ENCODE measurements around the gene RPTOR. TPM values are rescaled to one million over a fixed set of nuclear protein-coding genes. Genes with fewer than 3 reads are reported as not detected.

The RPTOR gene
- total and polyA plus RNA-seq, 2 donors (not counting 3 experiments of a cell fraction or from before 2014, with no cell fraction given): 10.7 to 41.8 TPM

GRCh38 chr17:80836658-80836965 lies 292.0 kb downstream of the RPTOR start:
- TF ChIP-seq GATA2 (IDR thresholded peaks at IDR 0.05; ENCODE audit: insufficient read depth, insufficient read length, low read depth, low read length) (no peak), FOS (IDR thresholded peaks at IDR 0.05; ENCODE audit: borderline replicate concordance, insufficient read depth, low read length) (no peak), POLR2A (IDR thresholded peaks at IDR 0.05; ENCODE audit: low read depth, low read length) (no peak), JUN (IDR thresholded peaks at IDR 0.05; ENCODE audit: borderline replicate concordance, insufficient read depth, insufficient read length, low read depth) (no peak), MYC (IDR thresholded peaks at IDR 0.05; ENCODE audit: low read depth, low read length) (no peak), EZH2 (IDR thresholded peaks at IDR 0.05; ENCODE audit: borderline replicate concordance, low read depth, low read length, severe bottlenecking) (no peak), POLR2AphosphoS5 (IDR thresholded peaks at IDR 0.05; ENCODE audit: insufficient read depth, low read depth, low read length) (no peak)
- TF ChIP-seq, protein P1, sequence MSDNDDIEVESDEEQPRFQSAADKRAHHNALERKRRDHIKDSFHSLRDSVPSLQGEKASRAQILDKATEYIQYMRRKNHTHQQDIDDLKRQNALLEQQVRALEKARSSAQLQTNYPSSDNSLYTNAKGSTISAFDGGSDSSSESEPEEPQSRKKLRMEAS (IDR thresholded peaks at IDR 0.05; ENCODE audit: insufficient read depth, insufficient read length): no peak
- TF ChIP-seq, protein P2, sequence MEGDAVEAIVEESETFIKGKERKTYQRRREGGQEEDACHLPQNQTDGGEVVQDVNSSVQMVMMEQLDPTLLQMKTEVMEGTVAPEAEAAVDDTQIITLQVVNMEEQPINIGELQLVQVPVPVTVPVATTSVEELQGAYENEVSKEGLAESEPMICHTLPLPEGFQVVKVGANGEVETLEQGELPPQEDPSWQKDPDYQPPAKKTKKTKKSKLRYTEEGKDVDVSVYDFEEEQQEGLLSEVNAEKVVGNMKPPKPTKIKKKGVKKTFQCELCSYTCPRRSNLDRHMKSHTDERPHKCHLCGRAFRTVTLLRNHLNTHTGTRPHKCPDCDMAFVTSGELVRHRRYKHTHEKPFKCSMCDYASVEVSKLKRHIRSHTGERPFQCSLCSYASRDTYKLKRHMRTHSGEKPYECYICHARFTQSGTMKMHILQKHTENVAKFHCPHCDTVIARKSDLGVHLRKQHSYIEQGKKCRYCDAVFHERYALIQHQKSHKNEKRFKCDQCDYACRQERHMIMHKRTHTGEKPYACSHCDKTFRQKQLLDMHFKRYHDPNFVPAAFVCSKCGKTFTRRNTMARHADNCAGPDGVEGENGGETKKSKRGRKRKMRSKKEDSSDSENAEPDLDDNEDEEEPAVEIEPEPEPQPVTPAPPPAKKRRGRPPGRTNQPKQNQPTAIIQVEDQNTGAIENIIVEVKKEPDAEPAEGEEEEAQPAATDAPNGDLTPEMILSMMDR (IDR thresholded peaks at IDR 0.05; ENCODE audit: extremely low read depth in 1 of 2, insufficient read depth in 1 of 2, low read depth in 1 of 2, low read length in 2 of 2): no peak
- Histone ChIP-seq H3K79me2 (ENCODE audit: control insufficient read depth, insufficient read depth, low read length) (no peaks in the 10 kb centered on the region), H3K4me2 (ENCODE audit: insufficient read depth, low read length) (no peak overlapping the region), H3K27ac (ENCODE audit: insufficient read depth, low read depth, low read length) (no peak overlapping the region), H3K4me3 (replicated peaks in 1 of 3; ENCODE audit: insufficient read depth in 1 of 3, low read depth in 1 of 3, low read length in 3 of 3) (no peak overlapping the region), H3K4me1 (ENCODE audit: control insufficient read depth, extremely low read depth, insufficient read depth, low read length) (peaks cover 11% of the 10 kb centered on the region), H2AFZ (ENCODE audit: low read depth, low read length) (no peak overlapping the region), H3K36me3 (ENCODE audit: control insufficient read depth in 2 of 2, extremely low read depth in 1 of 2, insufficient read depth in 2 of 2, low read length in 2 of 2) (no peaks in the 10 kb centered on the region), H3K27me3 (ENCODE audit: control insufficient read depth in 2 of 2, insufficient read depth in 2 of 2, low read length in 2 of 2) (no peaks in the 10 kb centered on the region), H4K20me1 (replicated peaks; ENCODE audit: control insufficient read depth, extremely low read depth, insufficient read depth, low read length) (no peaks in the 10 kb centered on the region), H3K9me3 (replicated peaks; ENCODE audit: control insufficient read depth, insufficient read depth, low read length) (no peaks in the 10 kb centered on the region), H3K9ac (replicated peaks; ENCODE audit: extremely low read depth, insufficient read depth, low read length) (no peak overlapping the region), H3K9me1 (replicated peaks; ENCODE audit: control insufficient read depth, extremely low read depth, insufficient read depth, low read length) (no peaks in the 10 kb centered on the region)
- BruUV-seq (replicated peaks): no TSS peak
- dilution Hi-C loops (cut with MboI; ENCODE audit: extremely low pct_ligation_motif_present, low sequenced_read_pairs) (no loop called here), intact Hi-C loops (cut with micrococcal nuclease) (loop anchor here (10.0 kb wide), 1 partner anchor 292 kb away; the partner anchor contains the start of gene RPTOR)
- no peak for DNase-seq (ENCODE audit: low read depth, low spot score)
- CTCF ChIA-PET: no interaction called here
- POLR2A ChIA-PET: no interaction called here
- FAIRE-seq: no peak

Measured in endothelial cell of umbilical vein (primary cell).